ENCODE measurements around the gene SRGAP3. TPM values are rescaled to one million over a fixed set of nuclear protein-coding genes. Genes with fewer than 3 reads are reported as not detected.

SRGAP3 gene
- total RNA-seq, 1 donor: 2.5 TPM

GRCh38 chr3:9111417-9111816, 138.0 kb downstream of the SRGAP3 start:
- no peak for TF ChIP-seq CTCF (IDR thresholded peaks at IDR 0.05; ENCODE audit: extremely low read depth, low read depth, low read length)
- no peaks in the 10 kb centered on the region for H3K4me1 ChIP-seq (ENCODE audit: insufficient read depth, low read length)
- H3K27ac ChIP-seq (ENCODE audit: low read depth, low read length): no peak overlapping the region
- H3K4me2 ChIP-seq (ENCODE audit: insufficient read depth, low read length): no peak overlapping the region
- no peaks in the 10 kb centered on the region for H3K79me2 ChIP-seq (ENCODE audit: insufficient read depth, low read length)
- no peaks in the 10 kb centered on the region for H3K36me3 ChIP-seq (ENCODE audit: insufficient read depth, low read length)
- H2AFZ ChIP-seq (ENCODE audit: low read length): no peak overlapping the region
- H4K20me1 ChIP-seq (ENCODE audit: insufficient read depth, low read length): no peaks in the 10 kb centered on the region
- no peaks in the 10 kb centered on the region for H3K27me3 ChIP-seq (ENCODE audit: insufficient read depth, low read length)
- no peak overlapping the region for H3K4me3 ChIP-seq (ENCODE audit: insufficient read depth, low read length)
- DNase-seq (ENCODE audit: insufficient read length, low spot score, missing footprints): peak; percentile 49
- no peaks in the 10 kb centered on the region for H3K9me3 ChIP-seq (ENCODE audit: low read depth, low read length)

- H3K36me3 ChIP-seq (ENCODE audit: insufficient read depth, low read length): no peaks in the 10 kb centered on the region
- no peak for TF ChIP-seq CTCF (IDR thresholded peaks at IDR 0.05; ENCODE audit: extremely low read depth, low read depth, low read length)
Measured at GRCh38 chr3:9110802-9111201, 138.6 kb downstream of the SRGAP3 start.

GRCh38 chr3:9110316-9110715, 139.1 kb downstream of the SRGAP3 start:
- Histone ChIP-seq H2AFZ (ENCODE audit: low read length) (no peak overlapping the region), H3K27ac (ENCODE audit: low read depth, low read length) (no peak overlapping the region), H3K4me2 (ENCODE audit: insufficient read depth, low read length) (no peak overlapping the region), H3K4me1 (ENCODE audit: insufficient read depth, low read length) (no peaks in the 10 kb centered on the region), H3K27me3 (ENCODE audit: insufficient read depth, low read length) (no peaks in the 10 kb centered on the region), H3K4me3 (ENCODE audit: insufficient read depth, low read length) (no peak overlapping the region), H4K20me1 (ENCODE audit: insufficient read depth, low read length) (no peaks in the 10 kb centered on the region), H3K36me3 (ENCODE audit: insufficient read depth, low read length) (no peaks in the 10 kb centered on the region), H3K79me2 (ENCODE audit: insufficient read depth, low read length) (no peaks in the 10 kb centered on the region), H3K9me3 (ENCODE audit: low read depth, low read length) (no peaks in the 10 kb centered on the region)
- TF ChIP-seq CTCF (IDR thresholded peaks at IDR 0.05; ENCODE audit: extremely low read depth, low read depth, low read length): no peak
- DNase-seq (ENCODE audit: insufficient read length, low spot score, missing footprints): no peak

More at GRCh38 chr3:9110802-9111201, 138.6 kb downstream of the SRGAP3 start:
- H3K4me2 ChIP-seq (ENCODE audit: insufficient read depth, low read length): no peak overlapping the region
- H4K20me1 ChIP-seq (ENCODE audit: insufficient read depth, low read length): no peaks in the 10 kb centered on the region
- no peak overlapping the region for H2AFZ ChIP-seq (ENCODE audit: low read length)
- H3K79me2 ChIP-seq (ENCODE audit: insufficient read depth, low read length): no peaks in the 10 kb centered on the region
- no peaks in the 10 kb centered on the region for H3K9me3 ChIP-seq (ENCODE audit: low read depth, low read length)
- H3K4me1 ChIP-seq (ENCODE audit: insufficient read depth, low read length): no peaks in the 10 kb centered on the region
- H3K4me3 ChIP-seq (ENCODE audit: insufficient read depth, low read length): no peak overlapping the region
- no peak overlapping the region for H3K27ac ChIP-seq (ENCODE audit: low read depth, low read length)
- H3K27me3 ChIP-seq (ENCODE audit: insufficient read depth, low read length): no peaks in the 10 kb centered on the region
- peak; percentile 59 for DNase-seq (ENCODE audit: insufficient read length, low spot score, missing footprints)

GRCh38 chr3:9109568-9109914, 139.9 kb downstream of the SRGAP3 start:
- no peak overlapping the region for H2AFZ ChIP-seq (ENCODE audit: low read length)
- no peaks in the 10 kb centered on the region for H4K20me1 ChIP-seq (ENCODE audit: insufficient read depth, low read length)
- H3K4me1 ChIP-seq (ENCODE audit: insufficient read depth, low read length): no peaks in the 10 kb centered on the region
- no peaks in the 10 kb centered on the region for H3K9me3 ChIP-seq (ENCODE audit: low read depth, low read length)
- H3K36me3 ChIP-seq (ENCODE audit: insufficient read depth, low read length): no peaks in the 10 kb centered on the region
- H3K27ac ChIP-seq (ENCODE audit: low read depth, low read length): no peak overlapping the region
- H3K4me2 ChIP-seq (ENCODE audit: insufficient read depth, low read length): no peak overlapping the region
- no peak for DNase-seq (ENCODE audit: insufficient read length, low spot score, missing footprints)
- H3K4me3 ChIP-seq (ENCODE audit: insufficient read depth, low read length): no peak overlapping the region
- H3K27me3 ChIP-seq (ENCODE audit: insufficient read depth, low read length): no peaks in the 10 kb centered on the region
- no peaks in the 10 kb centered on the region for H3K79me2 ChIP-seq (ENCODE audit: insufficient read depth, low read length)
- TF ChIP-seq CTCF (IDR thresholded peaks at IDR 0.05; ENCODE audit: extremely low read depth, low read depth, low read length): no peak
